Kidney (tissue), 14 donors: ENCODE data around the gene C1orf226. TPM values are rescaled to one million over a fixed set of nuclear protein-coding genes. Genes with fewer than 3 reads are reported as not detected.
"Not testable (repeated sequence)": the region's sequence is repeated elsewhere in the genome, so short reads cannot be mapped to it uniquely, and the experiment has no call there.

Experiments
- DNase-seq, 5 donors: peaks; one replicate each; pipeline ENCODE4 v3.0.0-alpha.2; 2013 to 2020
- FAIRE-seq: peaks from 2 replicates; lab custom pipeline; 2012; peaks lifted over from hg19 to GRCh38; lab: Jason Lieb, UNC
- H3K27ac ChIP-seq, 2 donors: one replicate each; pipeline ENCODE4 v1.7.0; 2013; ENCODE audit warnings: low read depth in 2 of 2, low read length in 2 of 2, inconsistent platforms in 1 of 2
- H3K27me3 ChIP-seq: one replicate; pipeline ENCODE4 v1.7.1; 2013; ENCODE audit warnings: low read length, inconsistent platforms; ENCODE audit not compliant: control insufficient read depth, insufficient read depth
- H3K36me3 ChIP-seq, 3 donors: one replicate each; pipeline versions ENCODE4 v1.7.0 to v1.7.1; 2013; ENCODE audit warnings: low read length in 3 of 3, control low read depth in 1 of 3, inconsistent platforms in 1 of 3; ENCODE audit not compliant: insufficient read depth in 3 of 3, control insufficient read depth in 2 of 3
- H3K4me1 ChIP-seq, 3 donors: one replicate each; pipeline versions ENCODE4 v1.7.0 to v1.7.1; 2013; ENCODE audit warnings: low read length in 3 of 3, inconsistent platforms in 1 of 3, low read depth in 1 of 3; ENCODE audit not compliant: control insufficient read depth in 2 of 3, insufficient read depth in 2 of 3
- H3K4me3 ChIP-seq, 3 donors: one replicate each; pipeline versions ENCODE4 v1.7.0 to v1.8.1; 2013; ENCODE audit warnings: low read length in 3 of 3, control low read depth in 1 of 3, inconsistent platforms in 1 of 3
- H3K9ac ChIP-seq, 3 donors: one replicate each; pipeline versions ENCODE4 v1.7.0 to v1.7.1; 2013; ENCODE audit warnings: low read length in 3 of 3, control low read depth in 1 of 3, inconsistent platforms in 1 of 3
- H3K9me3 ChIP-seq, 3 donors: one replicate each; pipeline versions ENCODE4 v1.7.0 to v1.7.1; 2013; ENCODE audit warnings: low read length in 3 of 3, control low read depth in 1 of 3, inconsistent platforms in 1 of 3; ENCODE audit not compliant: control insufficient read depth in 2 of 3, insufficient read depth in 1 of 3
- intact Hi-C: fragments of 100-400 bp; cut with DNase I; formaldehyde crosslinking; loops from one replicate; pipeline ENCODE4 v1.11.1; 2022
- polyA plus RNA-seq: library from polyadenylated mRNA; stranded (reverse); fragments of 350-450 nt; fragmentation: Illumina TruSeq; extraction: RNeasy Lipid Tissue Mini Kit (QIAGEN cat#74804); gene quantifications from one replicate; pipeline ENCODE4 v1.2.3, GENCODE V29; 2014; ENCODE audit warnings: low read depth, low replicate concordance; ENCODE audit not compliant: insufficient read depth
- total RNA-seq: library from RNA; stranded (reverse); fragmentation: NEBNext Ultra II Directional; extraction: Animal tissue kit (Norgen Biotek cat#: 25700); gene quantifications from one replicate; pipeline ENCODE4 v1.2.1, GENCODE V29; 2021
- TF ChIP-seq, protein P1 (sequence below): IDR thresholded peaks from 3 replicates; pipeline ENCODE4 v1.5.1; 2012; ENCODE audit warnings: mild to moderate bottlenecking, moderate library complexity, borderline replicate concordance; ENCODE audit not compliant: insufficient read depth; ENCODE audit errors: extremely low read depth
- donor health status: control.
- donor health status: control.
- donor health status: control.
- donor health status: control.
- donor health status: control.
- donor health status: DM: yes; HTN: yes; CAD: no.
- donor health status: Normal renal cell carcinoma (clear cell type).

C1orf226 gene
- total and polyA plus RNA-seq, 2 donors from 2014 or later, result 4.9 to 15.2 TPM

DNA sequence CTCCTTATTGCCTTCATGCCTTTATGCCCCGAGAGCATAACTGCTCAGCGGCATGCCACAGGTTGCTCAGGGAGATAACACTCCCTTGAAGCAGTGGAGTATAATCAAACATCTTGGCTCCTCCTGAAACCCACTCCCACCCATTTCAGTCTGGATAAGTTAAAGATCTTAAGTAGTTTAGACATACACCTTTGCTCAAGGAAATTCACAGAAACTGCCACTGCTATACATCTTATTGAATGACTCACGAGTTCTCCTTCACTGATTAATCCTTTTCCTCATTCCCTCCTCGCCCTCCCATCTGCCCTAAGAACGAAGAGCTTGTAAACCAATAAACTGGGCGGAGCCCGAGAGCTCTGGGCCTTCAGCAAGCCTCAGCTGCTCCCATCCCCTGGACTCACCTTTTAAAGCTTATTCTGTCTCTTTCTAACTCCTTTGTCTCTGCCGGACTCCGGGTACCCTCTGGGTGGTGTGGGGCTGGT is 38.0 kb downstream of the C1orf226 start:
- H3K36me3 ChIP-seq, intact Hi-C loops, DNase-seq, H3K9me3 ChIP-seq, H3K4me1 ChIP-seq, H3K4me3 ChIP-seq, H3K27ac ChIP-seq, FAIRE-seq, H3K9ac ChIP-seq, H3K27me3 ChIP-seq: not testable (repeated sequence)

DNA sequence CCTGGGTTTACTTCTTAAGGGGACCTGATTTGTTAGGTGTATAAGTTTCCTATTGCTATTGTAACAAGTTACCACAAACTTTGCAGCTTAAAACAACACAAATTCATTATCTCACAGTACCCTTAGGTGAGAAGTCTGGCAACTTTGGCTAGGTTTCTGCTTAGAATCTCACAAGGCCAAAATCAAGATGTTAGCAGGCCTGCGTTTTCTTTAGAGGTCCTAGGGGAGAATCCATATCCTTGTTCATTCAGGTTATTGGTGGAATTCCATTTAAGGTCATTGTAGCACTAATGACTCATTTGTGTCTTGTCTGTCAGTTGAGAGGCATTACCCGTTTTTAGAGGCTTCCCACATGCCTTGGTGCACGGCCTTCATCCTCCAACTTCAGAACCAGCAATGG is 38.6 kb downstream of the C1orf226 start:
- no peak for DNase-seq
- no peaks in the 10 kb centered on the region for H3K4me1 ChIP-seq
- TF ChIP-seq, protein P1, sequence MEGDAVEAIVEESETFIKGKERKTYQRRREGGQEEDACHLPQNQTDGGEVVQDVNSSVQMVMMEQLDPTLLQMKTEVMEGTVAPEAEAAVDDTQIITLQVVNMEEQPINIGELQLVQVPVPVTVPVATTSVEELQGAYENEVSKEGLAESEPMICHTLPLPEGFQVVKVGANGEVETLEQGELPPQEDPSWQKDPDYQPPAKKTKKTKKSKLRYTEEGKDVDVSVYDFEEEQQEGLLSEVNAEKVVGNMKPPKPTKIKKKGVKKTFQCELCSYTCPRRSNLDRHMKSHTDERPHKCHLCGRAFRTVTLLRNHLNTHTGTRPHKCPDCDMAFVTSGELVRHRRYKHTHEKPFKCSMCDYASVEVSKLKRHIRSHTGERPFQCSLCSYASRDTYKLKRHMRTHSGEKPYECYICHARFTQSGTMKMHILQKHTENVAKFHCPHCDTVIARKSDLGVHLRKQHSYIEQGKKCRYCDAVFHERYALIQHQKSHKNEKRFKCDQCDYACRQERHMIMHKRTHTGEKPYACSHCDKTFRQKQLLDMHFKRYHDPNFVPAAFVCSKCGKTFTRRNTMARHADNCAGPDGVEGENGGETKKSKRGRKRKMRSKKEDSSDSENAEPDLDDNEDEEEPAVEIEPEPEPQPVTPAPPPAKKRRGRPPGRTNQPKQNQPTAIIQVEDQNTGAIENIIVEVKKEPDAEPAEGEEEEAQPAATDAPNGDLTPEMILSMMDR, result no peak
- no peak for FAIRE-seq
- H3K27ac ChIP-seq, result peak overlapping the region in 1 of 2 donors; percentile 17
- H3K4me3 ChIP-seq, result no peak overlapping the region
- no peaks in the 10 kb centered on the region for H3K36me3 ChIP-seq
- intact Hi-C loops, result no loop called here
- no peaks in the 10 kb centered on the region for H3K27me3 ChIP-seq
- no peak overlapping the region for H3K9ac ChIP-seq
- peaks cover 0 to 4% (median under 1%) of the 10 kb centered on the region in 3 donors for H3K9me3 ChIP-seq

DNA sequence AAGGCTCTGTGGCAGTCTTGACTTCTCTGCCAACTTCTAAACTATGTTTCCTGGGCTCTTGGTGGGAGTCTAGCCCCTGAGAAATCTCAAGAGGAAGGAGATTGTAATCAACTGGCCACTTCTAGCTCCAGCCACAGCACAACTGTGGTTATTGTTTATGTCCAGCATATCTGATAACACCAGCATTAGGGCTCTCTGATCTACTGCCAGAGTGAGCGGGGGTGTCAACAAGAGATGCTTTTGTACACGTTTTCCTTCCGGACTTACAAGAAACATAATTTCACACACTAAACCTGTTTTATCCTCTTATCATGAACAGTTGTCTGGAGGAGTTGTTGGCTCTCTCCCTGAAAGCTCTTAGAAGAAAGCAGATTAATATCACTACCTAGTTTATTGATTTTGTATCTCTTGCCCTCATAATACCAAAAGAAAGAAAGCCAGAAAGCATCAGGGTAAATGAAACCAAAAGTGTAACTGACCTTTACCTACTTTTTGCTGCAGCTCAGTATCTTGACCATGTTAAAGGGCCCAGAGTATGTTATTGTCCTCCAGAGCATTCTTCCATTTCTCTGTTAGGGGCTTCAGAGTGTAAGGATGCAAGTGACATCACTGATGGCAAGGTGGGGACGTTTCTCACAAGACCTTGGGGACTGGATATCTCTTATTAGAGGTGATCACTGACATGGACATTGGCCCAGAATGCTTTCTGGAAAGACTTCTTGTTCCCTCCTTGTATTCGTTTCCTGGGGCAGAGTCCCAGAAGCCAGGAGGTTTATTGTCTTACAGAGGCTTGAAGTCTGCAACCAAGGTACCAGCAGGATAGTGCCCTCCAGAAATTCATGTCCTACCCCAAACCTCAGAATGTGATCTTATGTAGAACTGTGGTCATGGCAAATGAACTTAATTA is 40.0 kb downstream of the C1orf226 start:
- no peak overlapping the region for H3K9ac ChIP-seq
- FAIRE-seq (no peak), DNase-seq (no peak)
- H3K27ac ChIP-seq, result no peak overlapping the region
- H3K27me3 ChIP-seq, result no peaks in the 10 kb centered on the region
- intact Hi-C loops, result no loop called here
- TF ChIP-seq, protein P1, result no peak
- no peaks in the 10 kb centered on the region for H3K36me3 ChIP-seq
- H3K4me1 ChIP-seq, result no peaks in the 10 kb centered on the region
- no peak overlapping the region for H3K4me3 ChIP-seq
- peaks cover 0 to 7% (median 0%) of the 10 kb centered on the region in 3 donors for H3K9me3 ChIP-seq

DNA sequence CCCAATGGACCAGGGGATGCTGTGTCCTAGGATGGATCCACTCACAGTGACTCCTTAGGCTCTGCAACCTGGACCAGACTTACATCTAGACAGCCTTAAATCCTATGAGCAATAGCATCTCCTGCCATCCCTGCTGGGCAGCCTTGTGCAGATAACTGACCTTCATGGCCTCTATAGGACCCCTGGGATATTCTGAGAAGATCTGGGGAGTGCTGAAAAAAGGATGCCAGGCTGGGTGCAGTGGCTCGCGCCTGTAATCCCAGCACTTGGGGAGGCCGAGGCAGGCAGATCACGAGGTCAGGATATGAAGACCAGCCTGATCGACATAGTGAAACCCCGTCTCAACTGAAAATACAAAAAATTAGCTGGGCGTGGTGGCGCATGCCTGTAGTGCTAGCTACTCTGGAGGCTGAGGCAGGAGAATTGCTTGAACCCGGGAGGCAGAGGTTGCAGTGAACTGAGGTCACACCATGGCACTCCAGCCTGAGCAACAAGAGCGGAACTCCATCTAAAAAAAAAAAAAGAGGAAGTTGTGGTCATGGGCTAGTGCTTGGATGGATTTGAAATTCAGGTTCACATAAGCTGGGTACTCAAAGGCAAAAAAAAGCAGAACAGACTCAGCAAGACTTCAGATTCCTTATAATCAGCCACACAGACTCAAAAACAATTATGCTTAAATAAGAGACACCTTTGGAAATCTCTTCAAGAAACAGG is 41.3 kb downstream of the C1orf226 start:
- DNase-seq, result no peak
- no peaks in the 10 kb centered on the region for H3K4me1 ChIP-seq
- H3K9me3 ChIP-seq, result peaks cover 0 to 7% (median 0%) of the 10 kb centered on the region in 3 donors
- no peak overlapping the region for H3K9ac ChIP-seq
- no peaks in the 10 kb centered on the region for H3K27me3 ChIP-seq
- no peak for FAIRE-seq
- intact Hi-C loops, result no loop called here
- no peaks in the 10 kb centered on the region for H3K36me3 ChIP-seq
- H3K27ac ChIP-seq, result no peak overlapping the region
- H3K4me3 ChIP-seq, result no peak overlapping the region
- TF ChIP-seq, protein P1, result no peak
